Stimulated activated naive B cell treated with anti-CD40 and anti-IgM and Interleukin-4, amounts not matched to agents 10 μg/mL and 1 μg/mL and 100 μg/mL, for 72 hours (primary cell): ENCODE data around the gene FAAP100.
A peak's percentile ranks its signal among the peaks of the same experiment; 100 is the strongest.

Experiments
- ATAC-seq, 2 donors: fragments of 150-1000 bp; cut with Tn5 transposase; replicated peaks; 2 replicates each; pipeline ENCODE4 v1.10.0; 2021; ENCODE audit warnings: moderate library complexity in 1 of 2
- DNase-seq: peaks from one replicate; pipeline ENCODE4 v3.0.0; 2021
- H3K27ac Mint-ChIP-seq: one replicate; pipeline ENCODE4 v1.8.0; 2022; ENCODE audit warnings: mild to moderate bottlenecking, mixed read lengths
- H3K27me3 Mint-ChIP-seq, 2 donors: one replicate each; pipeline ENCODE4 v1.8.0; 2022; ENCODE audit warnings: mixed read lengths in 2 of 2
- H3K36me3 Mint-ChIP-seq, 2 donors: one replicate each; pipeline ENCODE4 v1.8.0; 2022; ENCODE audit warnings: mixed read lengths in 2 of 2, mild to moderate bottlenecking in 1 of 2
- H3K4me1 Mint-ChIP-seq, 2 donors: one replicate each; pipeline ENCODE4 v1.8.0; 2022; ENCODE audit warnings: mixed read lengths in 2 of 2, mild to moderate bottlenecking in 1 of 2
- H3K4me3 Mint-ChIP-seq, 2 donors: one replicate each; pipeline ENCODE4 v1.8.0; 2022; ENCODE audit warnings: mild to moderate bottlenecking in 2 of 2, mixed read lengths in 2 of 2, moderate library complexity in 1 of 2
- H3K9me3 Mint-ChIP-seq, 2 donors: one replicate each; pipeline ENCODE4 v1.8.0; 2022; ENCODE audit warnings: mixed read lengths in 2 of 2, mild to moderate bottlenecking in 1 of 2

The FAAP100 gene

GRCh38 chr17:81514739-81515529 lies 37.2 kb downstream of the FAAP100 start:
- H3K4me1 Mint-ChIP-seq = peaks cover 29 to 53% of the 10 kb centered on the region in 2 donors
- DNase-seq (peak; percentile 79), ATAC-seq (peak; percentile 23 to 38)
- no peaks in the 10 kb centered on the region for H3K9me3 Mint-ChIP-seq
- peak overlapping the region; percentile 99 for H3K27ac Mint-ChIP-seq
- H3K27me3 Mint-ChIP-seq = no peaks in the 10 kb centered on the region
- H3K36me3 Mint-ChIP-seq = peaks cover 37 to 42% of the 10 kb centered on the region in 2 donors
- H3K4me3 Mint-ChIP-seq = peak overlapping the region; percentile 97 to 98

- ATAC-seq = no peak
Measured at GRCh38 chr17:81514489-81514738, 37.7 kb downstream of the FAAP100 start.

GRCh38 chr17:81513753-81514488 lies 38.2 kb downstream of the FAAP100 start:
- Mint-ChIP-seq H3K4me3 (peak overlapping the region; percentile 91 to 98), H3K27me3 (no peaks in the 10 kb centered on the region), H3K4me1 (peaks cover 32 to 56% of the 10 kb centered on the region in 2 donors), H3K9me3 (peaks cover 0 to 1% of the 10 kb centered on the region in 2 donors), H3K27ac (peak overlapping the region; percentile 98), H3K36me3 (peaks cover 47 to 52% of the 10 kb centered on the region in 2 donors)
- DNase-seq = peak; percentile 60
- peak; percentile 1 to 3 for ATAC-seq

More at GRCh38 chr17:81514489-81514738, 37.7 kb downstream of the FAAP100 start:
- Mint-ChIP-seq H3K9me3 (no peaks in the 10 kb centered on the region), H3K4me1 (peaks cover 28 to 53% of the 10 kb centered on the region in 2 donors), H3K36me3 (peaks cover 42 to 47% of the 10 kb centered on the region in 2 donors), H3K27me3 (no peaks in the 10 kb centered on the region), H3K4me3 (peak overlapping the region; percentile 91 to 98), H3K27ac (peak overlapping the region; percentile 99)
- DNase-seq = no peak

GRCh38 chr17:81513372-81513752 lies 38.8 kb downstream of the FAAP100 start:
- peak; percentile 80 for DNase-seq

GRCh38 chr17:81512562-81513371 lies 39.4 kb downstream of the FAAP100 start, which contains the start of gene ACTG1:
TSS of gene ACTG1 (minus strand) at chr17:81512799. CDS start at chr17:81512354, 445 bp downstream.
- DNase-seq = peak; percentile 85
- Mint-ChIP-seq H3K27ac (peak within 1 kb of the TSS; percentile 100), H3K9me3 (peaks cover 0 to 1% of the 10 kb centered on the region in 2 donors), H3K4me1 (peaks cover 29 to 58% of the 10 kb centered on the region in 2 donors), H3K36me3 (peaks cover 51 to 60% of the 10 kb centered on the region in 2 donors), H3K4me3 (peak within 1 kb of the TSS; percentile 98 to 100), H3K27me3 (no peaks in the 10 kb centered on the region)
- ATAC-seq = peak; percentile 41 to 49

More at GRCh38 chr17:81513372-81513752, 38.8 kb downstream of the FAAP100 start:
- no peaks in the 10 kb centered on the region for H3K27me3 Mint-ChIP-seq
- peaks cover 34 to 58% of the 10 kb centered on the region in 2 donors for H3K4me1 Mint-ChIP-seq
- H3K9me3 Mint-ChIP-seq = peaks cover 0 to 1% of the 10 kb centered on the region in 2 donors
- H3K36me3 Mint-ChIP-seq = peaks cover 51 to 57% of the 10 kb centered on the region in 2 donors
- peak; percentile 27 to 28 for ATAC-seq
- peak overlapping the region; percentile 98 for H3K27ac Mint-ChIP-seq
- H3K4me3 Mint-ChIP-seq = peak overlapping the region; percentile 91 to 98

- DNase-seq = no peak
- Mint-ChIP-seq H3K27me3 (no peaks in the 10 kb centered on the region), H3K9me3 (peaks cover 0 to 3% of the 10 kb centered on the region in 2 donors), H3K4me3 (peak overlapping the region; percentile 95 to 100), H3K36me3 (peaks cover 51 to 62% of the 10 kb centered on the region in 2 donors), H3K27ac (peak overlapping the region; percentile 100), H3K4me1 (peaks cover 25 to 58% of the 10 kb centered on the region in 2 donors)
- ATAC-seq = no peak
Measured at GRCh38 chr17:81511804-81512561, 40.2 kb downstream of the FAAP100 start.

GRCh38 chr17:81511554-81511803 lies 40.7 kb downstream of the FAAP100 start:
- DNase-seq = no peak
- ATAC-seq = no peak
- Mint-ChIP-seq H3K36me3 (peaks cover 48 to 58% of the 10 kb centered on the region in 2 donors), H3K27me3 (no peaks in the 10 kb centered on the region), H3K27ac (peak overlapping the region; percentile 100), H3K9me3 (peaks cover 0 to 3% of the 10 kb centered on the region in 2 donors), H3K4me3 (peak overlapping the region; percentile 95 to 100), H3K4me1 (peaks cover 22 to 53% of the 10 kb centered on the region in 2 donors)

GRCh38 chr17:81510785-81511553 lies 41.2 kb downstream of the FAAP100 start:
- H3K27ac Mint-ChIP-seq = peak overlapping the region; percentile 100
- H3K36me3 Mint-ChIP-seq = peaks cover 48 to 55% of the 10 kb centered on the region in 2 donors
- no peaks in the 10 kb centered on the region for H3K27me3 Mint-ChIP-seq
- no peak for DNase-seq
- no peak for ATAC-seq
- H3K9me3 Mint-ChIP-seq = peaks cover 0 to 3% of the 10 kb centered on the region in 2 donors
- peak overlapping the region; percentile 95 to 100 for H3K4me3 Mint-ChIP-seq
- peaks cover 22 to 49% of the 10 kb centered on the region in 2 donors for H3K4me1 Mint-ChIP-seq

- DNase-seq = no peak
- peak overlapping the region; percentile 95 to 100 for H3K4me3 Mint-ChIP-seq
Measured at GRCh38 chr17:81509972-81510784, 42.0 kb downstream of the FAAP100 start.

GRCh38 chr17:81509207-81509971 lies 42.8 kb downstream of the FAAP100 start:
- Mint-ChIP-seq H3K4me3 (peak overlapping the region; percentile 95 to 100), H3K36me3 (peaks cover 42 to 49% of the 10 kb centered on the region in 2 donors), H3K4me1 (peaks cover 22 to 45% of the 10 kb centered on the region in 2 donors), H3K27me3 (no peaks in the 10 kb centered on the region), H3K9me3 (peaks cover 0 to 3% of the 10 kb centered on the region in 2 donors), H3K27ac (peak overlapping the region; percentile 100)
- no peak for ATAC-seq
- DNase-seq = no peak

More at GRCh38 chr17:81509972-81510784, 42.0 kb downstream of the FAAP100 start:
- H3K9me3 Mint-ChIP-seq = peaks cover 0 to 3% of the 10 kb centered on the region in 2 donors
- peaks cover 44 to 51% of the 10 kb centered on the region in 2 donors for H3K36me3 Mint-ChIP-seq
- ATAC-seq = no peak
- H3K4me1 Mint-ChIP-seq = peaks cover 22 to 47% of the 10 kb centered on the region in 2 donors
- peak overlapping the region; percentile 100 for H3K27ac Mint-ChIP-seq
- no peaks in the 10 kb centered on the region for H3K27me3 Mint-ChIP-seq

- Mint-ChIP-seq H3K36me3 (peaks cover 42 to 48% of the 10 kb centered on the region in 2 donors), H3K4me1 (peaks cover 22 to 43% of the 10 kb centered on the region in 2 donors), H3K9me3 (peaks cover 0 to 3% of the 10 kb centered on the region in 2 donors), H3K27me3 (no peaks in the 10 kb centered on the region), H3K27ac (peak overlapping the region; percentile 100), H3K4me3 (peak overlapping the region; percentile 95 to 100)
- ATAC-seq (no peak), DNase-seq (no peak)
Measured at GRCh38 chr17:81508639-81509206, 43.4 kb downstream of the FAAP100 start.
